NCI-H2029 (cell line): ENCODE measurements around the gene NTHL1.
A peak's percentile ranks its signal among the peaks of the same experiment; 100 is the strongest.

ENCODE experiments used
- DNase-seq: peaks from one replicate; lab custom pipeline; 2025; lab: John Stamatoyannopoulos, UW

Gene NTHL1

DNA sequence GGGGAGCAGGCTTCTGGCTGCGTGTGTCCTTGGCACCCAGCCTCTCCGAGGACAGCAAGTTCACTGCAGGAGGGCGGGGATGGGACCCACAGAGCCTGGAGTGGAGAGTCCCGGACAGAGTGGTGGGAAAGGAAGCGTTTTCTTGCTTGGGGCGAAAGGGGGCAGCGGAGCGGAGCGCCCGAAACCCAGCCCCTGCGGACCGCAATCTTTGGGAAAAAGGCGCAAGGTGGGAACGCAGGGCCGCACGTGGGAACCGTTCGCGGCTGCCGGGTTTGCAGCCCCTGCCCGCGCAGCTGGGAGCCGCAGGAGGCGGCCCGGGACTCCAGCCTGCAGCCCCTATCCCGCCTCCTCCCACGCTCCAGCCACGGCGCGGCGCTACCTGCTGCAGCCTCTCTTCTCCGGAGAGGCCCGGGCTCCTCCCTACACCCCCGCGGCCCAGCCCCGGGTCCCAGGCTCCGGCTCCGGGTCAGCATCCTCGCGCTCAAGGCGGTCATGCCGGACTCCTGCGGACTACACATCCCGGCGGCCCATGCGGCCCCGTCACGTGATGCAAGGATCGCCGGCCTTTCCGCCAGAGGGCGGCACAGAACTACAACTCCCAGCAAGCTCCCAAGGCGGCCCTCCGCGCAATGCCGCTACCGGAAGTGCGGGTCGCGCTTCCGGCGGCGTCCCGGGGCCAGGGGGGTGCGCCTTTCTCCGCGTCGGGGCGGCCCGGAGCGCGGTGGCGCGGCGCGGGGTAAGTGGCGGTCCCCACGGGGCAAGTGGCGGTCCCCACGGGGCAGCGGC, at the start of gene NTHL1, which contains the start of gene TSC2:
Gene NTHL1, minus strand, starts transcription at position 505 of the 786 bp plus-strand sequence. Its CDS starts 11 bp downstream, at position 494.
Gene TSC2, plus strand, starts transcription at position 656 of the 786 bp plus-strand sequence. CDS start 631 bp downstream, outside the sequence.
- DNase-seq = peak; percentile 91

DNA sequence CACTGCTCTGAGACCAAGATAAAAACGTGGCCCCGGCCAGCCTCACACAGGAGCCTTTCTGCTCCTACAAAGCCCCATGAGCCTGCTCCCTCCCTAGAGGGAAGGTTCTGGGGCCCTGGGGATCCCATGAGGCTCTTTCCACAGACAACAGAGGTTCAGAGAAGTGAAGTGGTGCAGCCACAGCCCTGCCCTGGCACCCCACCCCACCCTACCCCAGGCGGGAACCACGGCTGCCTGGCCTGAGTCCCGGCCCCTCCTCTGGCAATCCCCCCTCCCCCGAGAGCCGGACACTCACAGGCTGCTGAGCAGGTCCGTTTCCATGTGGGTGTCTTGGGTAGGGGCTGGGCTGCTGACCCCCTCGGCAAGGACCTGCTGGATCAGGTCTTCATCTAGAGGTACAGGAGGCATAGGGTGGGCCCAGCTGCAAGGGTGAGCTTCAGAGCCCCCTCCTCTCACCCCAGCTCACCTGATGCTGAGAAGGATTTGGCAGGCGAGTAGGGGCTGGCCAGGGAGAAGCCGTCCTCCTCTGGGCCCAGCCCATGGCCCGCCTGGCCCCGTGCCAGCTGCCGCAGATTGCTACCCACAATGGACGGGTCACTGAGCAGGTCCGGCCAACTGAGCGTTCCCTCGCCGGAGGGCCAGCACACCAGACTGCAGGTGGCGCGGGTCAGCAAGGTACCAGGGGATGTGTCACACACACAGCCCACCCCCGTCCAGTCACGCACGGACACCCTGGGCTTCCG, 49.4 kb upstream of the NTHL1 start:
- no peak for DNase-seq

DNA sequence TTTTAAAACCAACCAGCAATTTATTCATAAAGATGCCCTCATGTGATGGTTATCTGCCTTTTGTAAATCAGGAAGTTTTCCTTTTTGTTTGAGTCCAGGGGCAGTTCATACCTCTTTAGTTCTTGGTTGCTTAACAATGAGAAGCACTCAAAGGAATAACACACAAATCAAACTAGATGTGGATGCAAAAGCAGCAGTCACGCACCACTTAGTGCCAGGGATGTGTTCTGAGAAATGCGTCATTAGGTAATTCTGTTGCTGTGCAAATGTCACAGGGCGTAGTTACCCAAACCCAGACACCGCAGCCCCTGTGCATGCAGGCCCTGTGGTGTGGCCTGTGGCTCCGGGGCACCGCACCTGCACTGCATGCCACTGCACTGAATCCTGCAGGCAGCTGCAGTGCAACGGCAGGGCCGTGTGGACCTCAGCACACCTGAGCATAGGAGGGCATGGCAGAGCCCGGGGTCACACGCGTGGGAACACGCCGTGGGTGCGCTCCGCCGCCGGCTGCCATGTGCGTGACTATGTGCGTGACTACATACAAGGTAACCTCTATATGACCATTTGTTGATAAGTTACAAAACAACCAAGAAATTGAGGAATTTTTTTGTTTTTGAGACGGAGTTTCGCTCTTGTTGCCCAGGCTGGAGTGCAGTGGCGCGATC, 48.4 kb upstream of the NTHL1 start:
- DNase-seq = no peak

DNA sequence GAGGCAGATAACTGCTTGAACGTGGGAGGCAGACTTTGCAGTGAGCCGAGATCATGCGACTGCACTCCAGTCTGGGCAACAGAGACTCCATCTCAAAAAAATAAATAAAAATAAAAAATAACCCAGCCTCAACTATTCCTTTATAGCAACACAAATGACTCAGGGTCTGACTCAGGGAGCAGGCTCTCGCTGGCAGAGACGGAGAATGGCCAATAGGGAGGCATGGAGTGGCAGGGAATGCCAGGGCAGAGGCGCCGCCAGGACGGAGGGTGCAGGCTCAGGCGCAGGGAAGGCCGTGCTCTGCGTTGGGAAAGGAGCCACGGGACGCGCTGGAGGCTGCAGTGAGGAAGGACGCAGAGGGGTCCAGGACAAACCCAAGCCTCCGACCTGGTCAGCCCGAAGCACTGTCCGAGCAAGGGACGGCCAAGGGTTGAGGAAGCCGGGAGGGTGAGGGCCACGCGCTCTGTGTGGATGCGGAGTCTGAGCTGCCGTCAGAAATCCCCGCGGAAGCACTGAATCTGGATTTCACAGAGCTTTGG, 47.8 kb upstream of the NTHL1 start:
- DNase-seq = no peak

DNA sequence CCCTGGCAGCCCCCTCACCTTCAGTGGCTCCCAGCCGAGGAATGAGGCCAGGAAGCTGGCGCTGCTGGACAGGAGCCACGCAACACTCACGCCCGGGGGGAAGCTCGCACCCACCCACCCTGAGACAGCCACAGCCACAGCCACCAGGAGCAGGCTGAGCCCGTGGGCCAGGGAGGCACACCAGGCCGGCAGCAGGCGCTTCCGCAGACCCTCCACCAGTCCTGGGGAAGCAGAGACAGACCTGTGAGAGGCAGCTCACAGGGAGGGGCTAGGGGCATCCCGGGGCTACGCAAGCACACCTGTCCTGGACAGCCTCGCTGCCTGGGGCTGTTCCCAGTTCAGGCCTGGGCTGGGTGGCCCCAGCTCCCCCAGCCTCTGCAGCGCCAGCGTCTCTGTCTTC, 46.2 kb upstream of the NTHL1 start:
- DNase-seq = no peak

DNA sequence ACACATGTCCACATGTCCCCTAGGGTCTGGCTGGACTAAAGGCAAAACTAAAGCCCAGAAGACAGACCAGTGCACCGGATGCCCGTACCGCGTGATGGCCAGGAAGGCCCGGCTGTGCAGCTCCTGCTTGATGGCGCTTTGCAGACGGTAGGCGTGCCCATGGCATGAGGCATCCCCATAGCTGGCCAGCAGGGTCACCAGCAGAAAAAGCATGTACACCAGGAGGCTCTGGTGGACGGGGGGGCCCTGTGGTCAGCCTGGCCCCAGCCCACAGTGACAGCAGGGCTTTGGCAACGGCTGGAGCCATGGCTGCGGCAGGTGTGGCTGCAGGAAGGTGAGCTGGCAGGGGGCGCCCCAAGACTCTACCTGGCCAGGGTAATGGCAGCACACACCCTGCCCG, 45.2 kb upstream of the NTHL1 start:
- DNase-seq = no peak

DNA sequence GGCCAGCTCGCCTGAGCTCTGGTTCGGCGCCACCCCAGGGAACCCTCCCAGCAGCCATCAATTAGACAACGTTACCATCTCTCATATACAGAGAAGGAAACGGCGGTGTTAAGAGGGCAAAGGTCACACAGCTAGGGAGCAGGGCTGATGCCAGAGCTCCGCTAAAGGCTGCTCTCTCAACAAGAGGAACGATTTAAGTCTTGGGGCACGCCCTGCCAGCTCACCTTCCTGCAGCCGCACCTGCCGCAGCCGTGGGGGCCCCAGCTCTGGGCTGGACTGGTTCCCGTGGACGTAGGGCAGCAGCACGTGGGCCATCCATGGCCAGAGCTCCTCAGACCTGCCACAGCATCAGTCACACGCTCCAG, 44.6 kb upstream of the NTHL1 start:
- DNase-seq = no peak

DNA sequence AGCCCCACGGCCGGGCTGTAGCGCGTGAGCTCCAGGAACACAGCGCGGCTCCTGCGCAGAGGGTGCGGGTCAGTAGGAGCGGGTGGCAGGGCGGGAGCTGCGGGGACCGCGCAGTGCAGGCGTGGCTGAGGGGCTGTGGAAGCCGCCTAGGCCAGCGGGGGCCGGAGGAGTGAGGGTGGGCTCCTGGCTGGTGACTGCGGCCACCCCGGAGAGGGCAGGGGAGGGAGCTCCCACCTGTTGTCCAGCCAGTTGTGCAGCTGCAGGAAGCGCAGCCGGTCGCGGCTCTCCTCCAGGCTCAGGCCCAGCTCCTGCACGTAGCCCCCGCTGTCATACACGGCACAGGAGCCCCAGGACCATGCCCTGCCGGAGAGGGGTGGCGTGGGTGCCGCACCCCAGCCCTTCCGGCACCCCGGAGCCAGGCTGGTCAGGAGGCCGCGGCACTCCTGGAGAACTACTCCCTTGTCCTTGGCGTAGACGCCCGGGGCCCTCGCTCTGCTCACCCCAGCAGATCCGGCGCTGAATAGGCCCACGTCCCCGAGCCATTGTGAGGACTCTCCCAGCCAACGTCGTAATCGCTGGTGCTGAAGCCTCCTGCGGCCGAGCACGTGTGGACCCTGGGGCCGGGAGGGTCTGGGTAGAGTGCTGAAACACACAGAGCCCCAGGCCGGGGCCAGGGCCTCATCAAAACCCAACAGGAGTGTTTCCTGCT, 44.1 kb upstream of the NTHL1 start:
- DNase-seq = no peak

DNA sequence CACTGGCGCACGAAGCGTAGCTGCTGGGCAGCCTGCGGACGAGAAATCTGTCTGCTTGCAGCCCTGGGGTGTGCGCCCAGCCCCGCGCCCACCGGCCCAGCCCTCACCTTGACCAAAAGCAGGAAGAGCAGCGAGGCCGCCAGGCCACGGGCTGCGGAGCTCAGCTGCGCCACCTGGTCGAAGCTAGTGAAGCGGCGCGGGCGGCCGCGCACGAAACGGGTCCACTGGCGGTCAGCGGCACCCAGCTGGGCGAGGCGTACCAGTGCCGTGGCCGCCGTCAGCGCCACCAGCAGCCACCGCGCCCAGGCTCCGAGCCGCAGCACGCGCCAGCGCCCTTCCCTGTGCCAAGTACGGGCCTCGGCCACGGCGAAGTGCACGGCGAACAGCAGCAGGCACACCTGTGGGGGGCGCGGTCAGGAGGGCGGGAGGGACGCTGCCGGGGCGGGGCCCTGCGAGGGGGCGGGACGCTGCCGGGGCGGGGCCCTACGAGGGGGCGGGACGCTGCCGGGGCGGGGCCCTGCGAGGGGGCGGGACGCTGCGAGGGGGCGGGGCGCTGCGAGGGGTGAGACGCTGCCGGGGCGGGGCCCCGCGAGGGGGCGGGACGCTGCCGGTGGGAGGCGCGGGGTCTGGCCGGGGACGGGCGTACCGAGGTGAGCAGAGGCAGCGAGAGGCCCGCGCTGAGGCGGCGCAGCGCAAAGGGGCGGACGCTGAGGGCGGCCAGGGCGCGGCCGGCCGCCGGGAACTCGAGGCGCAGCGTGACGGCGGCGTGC, 43.3 kb upstream of the NTHL1 start:
- DNase-seq = peak; percentile 90

DNA sequence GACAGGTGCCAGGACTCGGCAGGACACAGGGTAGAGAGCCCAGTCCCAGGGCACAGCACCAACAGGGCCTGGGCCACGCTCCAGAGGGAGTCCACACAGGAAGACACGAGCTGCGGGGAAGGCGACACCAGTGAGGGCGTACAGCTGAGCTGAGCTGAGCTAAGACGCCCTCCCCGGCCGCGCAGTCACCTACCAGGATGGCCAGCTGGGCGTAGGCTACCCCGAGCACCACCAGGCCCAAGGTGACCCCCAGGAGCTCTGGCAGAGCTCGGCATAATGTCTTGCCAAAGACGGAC, 42.8 kb upstream of the NTHL1 start:
- DNase-seq = no peak

DNA sequence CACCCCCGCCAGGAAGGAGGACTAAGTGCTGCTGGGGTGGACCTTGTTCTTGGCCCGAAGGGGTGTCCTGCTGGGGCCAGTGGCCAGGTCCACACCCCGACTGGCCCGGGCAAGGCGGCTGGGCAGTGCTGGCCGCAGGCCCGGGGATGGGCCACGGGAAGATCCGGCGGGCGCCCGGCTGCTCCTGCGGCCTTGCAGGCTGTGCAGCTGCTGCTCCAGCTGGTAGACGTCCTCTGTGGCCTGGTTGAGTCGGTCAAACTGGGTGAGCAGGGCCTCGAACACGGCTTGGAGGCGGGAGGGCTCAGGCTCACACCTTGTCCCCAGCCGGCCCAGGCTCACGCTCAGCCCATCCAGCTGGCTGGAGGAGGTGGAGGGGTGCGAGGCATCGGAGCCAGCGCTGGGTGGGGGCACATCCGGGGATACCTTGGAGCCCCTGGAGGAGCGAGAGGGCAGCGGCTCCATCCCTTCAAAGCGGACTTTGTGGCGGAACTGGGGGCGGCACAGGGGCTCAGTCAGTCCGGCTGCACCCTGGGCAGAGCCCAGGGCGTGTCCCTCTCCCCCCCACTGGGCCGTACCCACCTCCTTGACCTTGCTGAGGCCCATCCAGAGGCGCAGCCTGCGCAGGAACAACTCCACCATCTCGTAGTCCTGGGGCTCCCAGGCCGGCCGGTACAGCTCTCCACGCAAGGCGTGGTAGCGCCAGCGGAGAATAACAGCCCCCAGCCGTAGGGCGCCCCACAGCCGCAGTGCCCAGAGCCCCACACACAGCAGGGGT, 42.3 kb upstream of the NTHL1 start:
- no peak for DNase-seq

DNA sequence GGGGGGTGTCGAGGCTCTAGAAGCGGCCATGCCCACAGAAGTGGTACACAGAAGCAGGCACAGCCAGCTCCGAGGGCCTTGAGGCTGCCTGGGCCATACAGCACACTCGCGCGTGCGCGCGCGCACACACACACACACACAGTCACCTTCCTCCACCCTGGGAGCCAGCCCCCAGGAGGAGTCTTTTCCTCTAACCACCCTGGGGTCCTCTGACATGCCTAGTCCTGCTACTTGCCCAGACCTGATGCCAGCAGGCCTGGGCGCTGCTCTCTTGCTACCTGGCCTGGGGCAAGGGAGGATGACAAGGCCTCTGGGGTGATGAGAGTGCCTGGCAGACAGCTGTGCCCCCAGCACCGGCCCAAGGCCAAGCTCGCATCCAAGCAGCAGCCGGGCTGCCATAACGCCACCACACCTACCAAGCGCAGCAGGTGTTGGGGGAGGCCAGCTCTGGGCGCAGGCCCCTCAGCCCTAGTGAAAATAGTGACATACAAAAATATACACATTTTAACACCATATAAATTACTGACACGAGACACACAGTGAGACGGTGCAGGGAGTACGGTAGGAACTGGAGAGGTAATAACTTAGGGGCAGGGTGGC, 41.2 kb upstream of the NTHL1 start:
- no peak for DNase-seq

DNA sequence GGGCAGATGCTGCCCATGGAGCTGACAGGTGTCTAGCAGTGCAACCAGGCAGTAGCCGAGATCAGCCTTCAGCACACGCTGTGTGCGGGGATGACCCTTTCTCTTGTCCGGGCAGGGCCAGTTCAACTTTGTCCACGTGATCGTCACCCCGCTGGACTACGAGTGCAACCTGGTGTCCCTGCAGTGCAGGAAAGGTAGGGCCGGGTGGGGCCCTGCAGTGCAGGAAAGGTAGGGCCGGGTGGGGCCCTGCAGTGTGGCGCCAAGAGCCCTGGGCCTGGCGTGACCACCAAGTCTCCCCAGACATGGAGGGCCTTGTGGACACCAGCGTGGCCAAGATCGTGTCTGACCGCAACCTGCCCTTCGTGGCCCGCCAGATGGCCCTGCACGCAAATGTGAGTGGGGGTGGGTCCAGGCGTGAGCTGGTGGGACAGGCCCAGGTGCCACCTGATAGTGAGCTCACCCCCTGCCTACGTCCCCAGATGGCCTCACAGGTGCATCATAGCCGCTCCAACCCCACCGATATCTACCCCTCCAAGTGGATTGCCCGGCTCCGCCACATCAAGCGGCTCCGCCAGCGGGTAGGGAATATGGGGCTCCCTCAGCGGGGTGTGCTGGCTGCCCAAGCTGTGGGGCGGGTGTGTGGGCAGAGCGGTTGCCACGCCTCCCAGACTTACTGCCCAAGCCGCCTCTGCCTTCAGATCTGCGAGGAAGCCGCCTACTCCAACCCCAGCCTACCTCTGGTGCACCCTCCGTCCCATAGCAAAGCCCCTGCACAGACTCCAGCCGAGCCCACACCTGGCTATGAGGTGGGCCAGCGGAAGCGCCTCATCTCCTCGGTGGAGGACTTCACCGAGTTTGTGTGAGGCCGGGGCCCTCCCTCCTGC, 40.4 kb upstream of the NTHL1 start:
- no peak for DNase-seq

DNA sequence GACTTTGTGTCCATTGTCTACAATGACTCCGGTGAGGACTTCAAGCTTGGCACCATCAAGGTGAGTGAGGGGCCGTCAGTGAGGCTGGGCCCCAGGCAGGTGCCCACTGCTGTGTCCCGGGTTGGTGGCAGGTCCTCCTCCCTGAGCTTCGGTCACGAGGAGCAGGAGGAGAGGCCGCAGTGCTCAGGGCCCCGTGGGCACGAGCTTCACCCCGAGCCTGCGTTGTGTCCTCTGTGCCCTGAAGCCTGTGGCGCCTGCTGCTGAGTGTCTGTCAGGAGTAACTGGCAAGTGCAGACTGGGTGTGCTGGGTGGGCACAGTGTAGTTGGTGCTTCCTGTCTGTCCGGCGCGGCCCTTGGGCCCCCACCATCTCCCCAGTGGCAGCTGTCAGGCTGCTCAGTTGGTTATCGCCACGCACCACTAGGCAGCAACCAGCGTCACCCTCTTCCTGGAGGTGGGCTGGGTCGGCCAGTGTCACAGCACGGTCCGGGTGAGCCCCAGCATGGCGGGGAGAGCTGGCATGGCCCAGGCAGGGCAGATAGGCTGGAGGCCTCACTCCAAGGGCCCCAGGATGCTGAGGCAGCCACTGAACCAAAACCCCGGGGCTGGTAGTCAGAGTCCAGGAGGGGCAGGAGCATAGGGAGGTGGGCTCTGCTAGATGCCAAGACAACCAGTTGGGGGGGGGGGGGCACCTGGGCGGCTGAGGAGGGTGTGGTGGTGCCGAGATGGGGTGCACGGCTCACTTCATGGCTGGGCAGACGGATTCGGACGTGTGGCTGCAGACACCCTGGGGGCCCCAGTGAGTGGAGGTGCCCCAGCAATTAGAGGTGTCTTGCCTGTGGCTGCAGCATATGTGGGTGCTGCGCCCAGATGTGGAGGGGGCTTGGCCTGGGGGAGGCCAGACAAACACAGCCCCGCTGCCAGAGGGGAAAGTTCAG, 39.4 kb upstream of the NTHL1 start:
- DNase-seq = no peak

DNA sequence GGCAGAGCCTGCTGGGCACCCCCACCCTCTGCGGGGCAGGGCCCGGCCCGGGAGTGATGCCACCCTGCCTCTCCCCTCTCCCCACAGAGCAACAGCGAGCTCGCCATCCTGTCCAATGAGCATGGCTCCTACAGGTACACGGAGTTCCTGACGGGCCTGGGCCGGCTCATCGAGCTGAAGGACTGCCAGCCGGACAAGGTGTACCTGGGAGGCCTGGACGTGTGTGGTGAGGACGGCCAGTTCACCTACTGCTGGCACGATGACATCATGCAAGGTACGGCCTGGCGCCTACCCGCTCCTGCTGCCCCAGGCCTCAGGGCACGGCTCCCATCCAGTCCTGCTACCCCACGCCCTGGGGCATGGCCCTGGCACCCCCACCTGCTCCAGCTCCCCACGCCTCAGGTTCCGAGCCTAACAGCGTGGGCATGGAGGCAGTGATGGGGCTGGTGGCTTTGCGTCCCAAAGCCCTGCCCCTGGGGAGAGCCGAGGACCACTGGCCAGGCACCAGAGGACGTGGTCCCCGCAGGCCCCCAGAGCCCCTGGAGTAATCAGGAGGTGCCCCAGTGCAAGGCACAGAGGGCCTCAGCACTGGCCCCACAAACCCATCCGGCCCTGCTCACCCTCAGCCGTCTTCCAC, 38.6 kb upstream of the NTHL1 start:
- no peak for DNase-seq

DNA sequence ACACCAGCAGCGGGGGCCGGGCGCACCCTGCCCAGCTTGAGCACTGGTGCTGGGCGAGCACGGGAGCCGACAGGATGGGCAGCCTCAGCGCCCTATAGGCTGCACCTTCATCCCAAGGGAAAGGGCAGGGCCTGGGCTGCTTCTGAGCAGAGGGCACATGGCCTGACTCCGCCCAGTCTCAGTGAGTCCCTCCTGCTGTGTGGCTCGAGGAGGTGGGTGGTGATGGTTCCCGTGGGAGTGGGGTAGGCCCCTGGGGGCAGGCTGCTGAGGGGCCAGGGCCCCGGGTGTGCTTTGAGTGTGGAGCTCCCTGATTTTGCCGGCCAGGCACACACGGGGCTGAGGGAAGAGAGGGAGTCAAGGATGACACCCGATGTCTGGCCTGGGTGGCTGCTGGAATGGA, 38.0 kb upstream of the NTHL1 start:
- no peak for DNase-seq

DNA sequence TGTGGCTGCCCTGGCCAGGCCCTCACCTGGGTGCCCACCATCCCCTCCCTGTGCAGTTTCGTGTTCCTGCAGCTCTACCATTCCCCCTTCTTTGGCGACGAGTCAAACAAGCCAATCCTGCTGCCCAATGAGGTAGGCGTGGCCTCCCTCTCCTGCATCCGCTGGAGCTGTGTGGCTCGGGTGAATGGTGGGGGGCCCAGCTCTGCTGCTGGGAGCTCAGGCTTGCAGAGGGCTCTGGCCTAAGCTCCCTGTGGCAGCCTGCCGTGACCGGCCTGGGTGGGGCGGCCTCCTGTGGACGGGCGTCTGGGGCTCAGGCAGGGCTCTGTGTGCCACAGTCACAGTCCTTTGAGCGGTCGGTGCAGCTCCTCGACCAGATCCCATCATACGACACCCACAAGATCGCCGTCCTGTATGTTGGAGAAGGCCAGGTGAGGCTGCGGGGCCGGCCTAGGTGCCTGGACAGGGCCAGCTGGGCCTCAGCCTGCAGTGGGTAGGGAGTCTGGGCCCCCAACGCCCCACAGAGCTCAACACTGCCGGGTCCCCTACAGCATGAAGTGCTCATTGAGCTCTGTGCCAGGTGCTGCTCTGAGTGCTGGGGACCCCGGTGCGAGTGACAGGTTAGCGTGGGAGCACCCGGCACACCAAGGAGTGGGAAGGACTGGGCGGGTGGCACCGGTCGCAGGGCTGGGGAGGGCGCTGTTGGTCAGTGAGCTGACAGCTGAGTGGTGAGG, 37.4 kb upstream of the NTHL1 start:
- no peak for DNase-seq
